ENCODE results near the gene LCE1A. TPM values are rescaled to one million over a fixed set of nuclear protein-coding genes. Genes with fewer than 3 reads are reported as not detected.

Gene LCE1A
- polyA plus RNA-seq, 3 donors = not detected

DNA sequence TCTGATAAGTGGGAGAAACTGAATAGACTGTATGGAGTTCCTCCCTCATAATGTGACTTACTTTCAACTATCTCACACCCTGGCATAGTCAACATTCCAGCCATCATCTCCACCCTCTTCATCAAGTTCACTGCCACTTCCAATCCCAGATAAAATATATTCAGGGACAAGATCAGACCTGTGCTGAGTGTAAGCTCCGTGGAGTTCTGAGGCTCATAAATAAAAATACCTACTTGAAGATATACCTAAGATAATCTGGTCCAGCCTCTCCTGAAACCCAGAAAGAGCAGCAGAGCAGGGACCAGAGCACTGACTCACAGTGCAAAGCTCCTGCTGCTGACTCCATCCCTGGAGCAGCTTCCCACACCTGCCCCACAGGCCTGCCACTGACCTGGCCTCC, 30.8 kb downstream of the LCE1A start:
- H3K27ac ChIP-seq (ENCODE audit: low read depth in 1 of 2, low read length in 2 of 2) = no peak overlapping the region
- Mint-ChIP-seq H3K4me3 (no peak overlapping the region), H3K27me3 (ENCODE audit: low read depth in 3 of 3) (peaks cover 0 to 6% (median 1%) of the 10 kb centered on the region in 3 donors), H3K36me3 (no peaks in the 10 kb centered on the region), H3K4me1 (no peaks in the 10 kb centered on the region), H3K9me3 (peaks cover 0 to 5% (median 0%) of the 10 kb centered on the region in 7 donors), H3K27ac (no peak overlapping the region)
- intact Hi-C loops (cut with micrococcal nuclease) = no loop called here
- H3K4me3 ChIP-seq (replicated peaks in 1 of 3; ENCODE audit: low read depth in 2 of 3, low read length in 3 of 3) = no peak overlapping the region
- no peak for DNase-seq
- H3K4me2 ChIP-seq (replicated peaks; ENCODE audit: extremely low read depth, low read length, poor library complexity, severe bottlenecking) = no peak overlapping the region
- no peaks in the 10 kb centered on the region for H3K9me3 ChIP-seq (replicated peaks in 1 of 2; ENCODE audit: control insufficient read depth in 1 of 2, insufficient read depth in 1 of 2, low read length in 2 of 2)
- H3K79me2 ChIP-seq (ENCODE audit: insufficient read depth, low read length) = no peaks in the 10 kb centered on the region
- H2AFZ ChIP-seq (ENCODE audit: insufficient read depth, low read depth, low read length, poor library complexity, severe bottlenecking) = no peak overlapping the region
- no peak overlapping the region for H3K9ac ChIP-seq (ENCODE audit: insufficient read depth, low read length, poor library complexity, severe bottlenecking)
- TF ChIP-seq, protein P1, sequence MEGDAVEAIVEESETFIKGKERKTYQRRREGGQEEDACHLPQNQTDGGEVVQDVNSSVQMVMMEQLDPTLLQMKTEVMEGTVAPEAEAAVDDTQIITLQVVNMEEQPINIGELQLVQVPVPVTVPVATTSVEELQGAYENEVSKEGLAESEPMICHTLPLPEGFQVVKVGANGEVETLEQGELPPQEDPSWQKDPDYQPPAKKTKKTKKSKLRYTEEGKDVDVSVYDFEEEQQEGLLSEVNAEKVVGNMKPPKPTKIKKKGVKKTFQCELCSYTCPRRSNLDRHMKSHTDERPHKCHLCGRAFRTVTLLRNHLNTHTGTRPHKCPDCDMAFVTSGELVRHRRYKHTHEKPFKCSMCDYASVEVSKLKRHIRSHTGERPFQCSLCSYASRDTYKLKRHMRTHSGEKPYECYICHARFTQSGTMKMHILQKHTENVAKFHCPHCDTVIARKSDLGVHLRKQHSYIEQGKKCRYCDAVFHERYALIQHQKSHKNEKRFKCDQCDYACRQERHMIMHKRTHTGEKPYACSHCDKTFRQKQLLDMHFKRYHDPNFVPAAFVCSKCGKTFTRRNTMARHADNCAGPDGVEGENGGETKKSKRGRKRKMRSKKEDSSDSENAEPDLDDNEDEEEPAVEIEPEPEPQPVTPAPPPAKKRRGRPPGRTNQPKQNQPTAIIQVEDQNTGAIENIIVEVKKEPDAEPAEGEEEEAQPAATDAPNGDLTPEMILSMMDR (IDR thresholded peaks at IDR 0.05) = no peak
- no peaks in the 10 kb centered on the region for H3K27me3 ChIP-seq (ENCODE audit: control insufficient read depth in 2 of 2, insufficient read depth in 2 of 2, low read length in 2 of 2)
- 80% methylated on average over 1 of the region's 1 CpG for WGBS (ENCODE audit: insufficient coverage)
- H4K20me1 ChIP-seq (ENCODE audit: insufficient read depth, low read length) = no peaks in the 10 kb centered on the region
- no peaks in the 10 kb centered on the region for H3K4me1 ChIP-seq (ENCODE audit: control insufficient read depth in 1 of 2, insufficient read depth in 2 of 2, low read length in 2 of 2)
- no peaks in the 10 kb centered on the region for H3K36me3 ChIP-seq (replicated peaks in 1 of 2; ENCODE audit: control insufficient read depth in 1 of 2, insufficient read depth in 2 of 2, low read length in 2 of 2)

DNA sequence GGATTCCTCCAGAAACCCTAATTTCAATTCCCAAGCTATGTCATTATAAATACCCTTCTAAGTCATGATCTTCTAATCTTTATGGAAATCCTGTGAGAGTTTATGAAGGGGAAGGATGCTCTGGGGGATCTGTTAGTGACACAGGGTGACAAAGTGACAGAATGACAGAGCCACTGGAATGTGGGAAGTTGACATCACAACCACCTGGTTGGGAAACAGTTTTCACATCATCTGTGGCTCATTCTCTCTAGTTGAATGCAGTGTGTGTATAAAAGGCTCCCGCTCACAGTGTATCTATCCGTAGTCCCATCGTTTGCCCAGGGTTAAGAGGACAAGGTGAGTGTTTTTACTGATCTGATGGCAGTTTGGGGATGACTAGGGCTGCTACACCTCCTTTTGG, 32.4 kb downstream of the LCE1A start, which contains the start of gene LCE7A:
Gene LCE7A (plus strand): TSS at position 301 of the 400 bp plus-strand sequence. CDS start 702 bp downstream, outside the sequence.
- Mint-ChIP-seq H3K4me1 (no peaks in the 10 kb centered on the region), H3K36me3 (no peaks in the 10 kb centered on the region), H3K9me3 (peaks cover 0 to 4% (median 0%) of the 10 kb centered on the region in 7 donors), H3K27ac (no peak within 1 kb of the TSS), H3K27me3 (ENCODE audit: low read depth in 3 of 3) (peaks cover 0 to 6% (median 1%) of the 10 kb centered on the region in 3 donors), H3K4me3 (peak within 1 kb of the TSS in 1 of 2 donors; percentile 46)
- peaks cover 0 to 2% of the 10 kb centered on the region in 2 donors for H3K27me3 ChIP-seq (ENCODE audit: control insufficient read depth in 2 of 2, insufficient read depth in 2 of 2, low read length in 2 of 2)
- no peaks in the 10 kb centered on the region for H4K20me1 ChIP-seq (ENCODE audit: insufficient read depth, low read length)
- no peak within 1 kb of the TSS for H2AFZ ChIP-seq (ENCODE audit: insufficient read depth, low read depth, low read length, poor library complexity, severe bottlenecking)
- intact Hi-C loops (cut with micrococcal nuclease) = no loop called here
- no peaks in the 10 kb centered on the region for H3K9me3 ChIP-seq (replicated peaks in 1 of 2; ENCODE audit: control insufficient read depth in 1 of 2, insufficient read depth in 1 of 2, low read length in 2 of 2)
- H3K27ac ChIP-seq (ENCODE audit: low read depth in 1 of 2, low read length in 2 of 2) = no peak within 1 kb of the TSS
- H3K4me2 ChIP-seq (replicated peaks; ENCODE audit: extremely low read depth, low read length, poor library complexity, severe bottlenecking) = no peak within 1 kb of the TSS
- TF ChIP-seq, protein P1 (IDR thresholded peaks at IDR 0.05) = no peak
- H3K4me3 ChIP-seq (replicated peaks in 1 of 3; ENCODE audit: low read depth in 2 of 3, low read length in 3 of 3) = no peak within 1 kb of the TSS
- H3K36me3 ChIP-seq (replicated peaks in 1 of 2; ENCODE audit: control insufficient read depth in 1 of 2, insufficient read depth in 2 of 2, low read length in 2 of 2) = no peaks in the 10 kb centered on the region
- DNase-seq = no peak
- H3K79me2 ChIP-seq (ENCODE audit: insufficient read depth, low read length) = no peaks in the 10 kb centered on the region
- no peak within 1 kb of the TSS for H3K9ac ChIP-seq (ENCODE audit: insufficient read depth, low read length, poor library complexity, severe bottlenecking)
- no peaks in the 10 kb centered on the region for H3K4me1 ChIP-seq (ENCODE audit: control insufficient read depth in 1 of 2, insufficient read depth in 2 of 2, low read length in 2 of 2)
- 89% methylated on average over 3 of the region's 3 CpGs for WGBS (ENCODE audit: insufficient coverage)

All from CD14-positive monocyte (primary cell).